Liver (tissue), 9 donors: ENCODE measurements around the gene LRRC74A. TPM values are rescaled to one million over a fixed set of nuclear protein-coding genes. Genes with fewer than 3 reads are reported as not detected.

Experiments used
- DNase-seq: peaks from one replicate; pipeline ENCODE4 v3.0.0-alpha.2; 2017; ENCODE audit warnings: low spot score
- H3K27ac ChIP-seq, 2 donors: one replicate each; pipeline ENCODE4 v1.7.0; 2013; ENCODE audit warnings: inconsistent platforms in 2 of 2, low read length in 2 of 2, control low read depth in 1 of 2, low read depth in 1 of 2, mild to moderate bottlenecking in 1 of 2
- H3K27me3 ChIP-seq, 4 donors: one replicate each; pipeline versions ENCODE4 v1.6.1 to v1.7.0; 2013; ENCODE audit warnings: low read length in 3 of 4, inconsistent platforms in 1 of 4, mild to moderate bottlenecking in 1 of 4, moderate library complexity in 1 of 4; ENCODE audit not compliant: control insufficient read depth in 4 of 4, insufficient read depth in 4 of 4
- H3K36me3 ChIP-seq, 4 donors: one replicate each; pipeline versions ENCODE4 v1.6.1 to v1.7.0; 2013; ENCODE audit warnings: low read length in 3 of 4, mild to moderate bottlenecking in 3 of 4, low read depth in 1 of 4, moderate library complexity in 1 of 4; ENCODE audit not compliant: control insufficient read depth in 4 of 4, insufficient read depth in 3 of 4
- H3K4me1 ChIP-seq, 4 donors: one replicate each; pipeline versions ENCODE4 v1.6.1 to v1.7.0; 2013; ENCODE audit warnings: low read length in 3 of 4, mild to moderate bottlenecking in 3 of 4, moderate library complexity in 1 of 4; ENCODE audit not compliant: control insufficient read depth in 4 of 4, insufficient read depth in 4 of 4
- H3K4me3 ChIP-seq, 3 donors: one replicate each; pipeline versions ENCODE4 v1.6.1 to v1.7.0; 2013; ENCODE audit warnings: low read length in 3 of 3, control low read depth in 1 of 3, low read depth in 1 of 3, mild to moderate bottlenecking in 1 of 3
- H3K9ac ChIP-seq, 2 donors: one replicate each; pipeline ENCODE4 v1.7.0; 2013; ENCODE audit warnings: low read length in 2 of 2, mild to moderate bottlenecking in 2 of 2, moderate library complexity in 2 of 2, control low read depth in 1 of 2, low read depth in 1 of 2
- H3K9me3 ChIP-seq, 4 donors: one replicate each; pipeline versions ENCODE4 v1.6.1 to v1.7.0; 2013; ENCODE audit warnings: low read length in 3 of 4; ENCODE audit not compliant: control insufficient read depth in 4 of 4
- EGR1 ChIP-seq, 2 donors: IDR thresholded peaks; 2 replicates each; pipeline ENCODE4 v1.6.1; 2016 to 2018; ENCODE audit warnings: antibody characterized with exemption in 2 of 2, low read depth in 2 of 2
- FOXA1 ChIP-seq: IDR thresholded peaks from 2 replicates; pipeline ENCODE4 v1.6.1; 2016; ENCODE audit warnings: antibody characterized with exemption
- FOXA2 ChIP-seq: IDR thresholded peaks from 2 replicates; pipeline ENCODE4 v1.6.1; 2016; ENCODE audit warnings: antibody characterized with exemption
- GABPA ChIP-seq, 2 donors: IDR thresholded peaks in 1 of 2; conservative IDR thresholded peaks in 1 of 2; 2 replicates each; pipeline ENCODE4 v1.6.1; 2016; ENCODE audit warnings: antibody characterized with exemption in 2 of 2, mild to moderate bottlenecking in 1 of 2, moderate library complexity in 1 of 2
- HNF4A ChIP-seq, 2 donors: conservative IDR thresholded peaks; 2 replicates each; pipeline ENCODE4 v1.6.1; 2016; ENCODE audit warnings: antibody characterized with exemption in 2 of 2, mild to moderate bottlenecking in 2 of 2
- HNF4G ChIP-seq: IDR thresholded peaks from 2 replicates; pipeline ENCODE4 v1.6.1; 2016; ENCODE audit warnings: antibody characterized with exemption
- JUND ChIP-seq, 2 donors: IDR thresholded peaks; 2 replicates each; pipeline ENCODE4 v1.6.1; 2016; ENCODE audit warnings: antibody characterized with exemption in 2 of 2
- NR2F2 ChIP-seq: IDR thresholded peaks from 2 replicates; pipeline ENCODE4 v1.6.1; 2016; ENCODE audit warnings: antibody characterized with exemption
- RAD21 ChIP-seq, 2 donors: IDR thresholded peaks; 2 replicates each; pipeline ENCODE4 v1.6.1; 2016; ENCODE audit warnings: antibody characterized with exemption in 2 of 2, mild to moderate bottlenecking in 2 of 2
- RXRA ChIP-seq, 2 donors: IDR thresholded peaks; 2 replicates each; pipeline ENCODE4 v1.6.1; 2017 to 2018; ENCODE audit warnings: antibody characterized with exemption in 2 of 2, mild to moderate bottlenecking in 1 of 2
- SP1 ChIP-seq: IDR thresholded peaks from 2 replicates; pipeline ENCODE4 v1.6.1; 2018; ENCODE audit warnings: antibody characterized with exemption, mild to moderate bottlenecking
- TAF1 ChIP-seq: conservative IDR thresholded peaks from 2 replicates; pipeline ENCODE4 v1.6.1; 2016; ENCODE audit warnings: antibody characterized with exemption, mild to moderate bottlenecking
- YY1 ChIP-seq: IDR thresholded peaks from 2 replicates; pipeline ENCODE4 v1.6.1; 2016; ENCODE audit warnings: antibody characterized with exemption, mild to moderate bottlenecking
- WGBS: extraction: QIAGEN DNeasy Blood & Tissue Kit; methylation state at CpG from one replicate; pipeline ENCODE4 v1.1.7; 2013; 5-methylcytosine and 5-hydroxymethylcytosine counted together
- polyA plus RNA-seq, 2 donors: library from polyadenylated mRNA; stranded (reverse) in 1 of 2; unstranded in 1 of 2; fragments of 200-250 nt in 1 of 2; fragments of >200 nt in 1 of 2; fragmentation: Nextera tagmentation in 1 of 2; extraction: Ambion mirVana in 1 of 2; gene quantifications; one replicate each; pipeline versions ENCODE4 v1.2.1 to v1.2.3, GENCODE V29; 2013 to 2015
- total RNA-seq, 2 donors: library from RNA; depleted of rRNA; stranded (reverse); fragments of >200 nt; gene quantifications; one replicate each; pipeline ENCODE4 v1.2.3, GENCODE V29; 2014
- TF ChIP-seq, protein P1 (sequence below): IDR thresholded peaks from 2 replicates; pipeline ENCODE4 v1.6.1; 2016; ENCODE audit warnings: antibody characterized with exemption
- TF ChIP-seq, protein P2 (sequence below): IDR thresholded peaks from 2 replicates; pipeline ENCODE4 v1.6.1; 2016; ENCODE audit warnings: antibody characterized with exemption
- TF ChIP-seq, protein P3 (sequence below): IDR thresholded peaks from 2 replicates; pipeline ENCODE4 v1.6.1; 2016; ENCODE audit warnings: antibody characterized with exemption, mild to moderate bottlenecking
- TF ChIP-seq, protein P4 (sequence below): IDR thresholded peaks from 2 replicates; pipeline ENCODE4 v1.6.1; 2016; ENCODE audit warnings: antibody characterized with exemption
- TF ChIP-seq, protein P5 (sequence below): fragments of 150-350 bp; IDR thresholded peaks from 2 replicates; pipeline ENCODE4 v1.5.1; 2017; ENCODE audit warnings: improper control_type of control experiment, low read depth, low read length; ENCODE audit not compliant: missing input control
- donor health status: healthy.
- donor health status: healthy.
- donor health status: healthy.
- donor health status: healthy.
- donor health status: healthy.

LRRC74A gene
- total and polyA plus RNA-seq, 4 donors, result not detected

DNA sequence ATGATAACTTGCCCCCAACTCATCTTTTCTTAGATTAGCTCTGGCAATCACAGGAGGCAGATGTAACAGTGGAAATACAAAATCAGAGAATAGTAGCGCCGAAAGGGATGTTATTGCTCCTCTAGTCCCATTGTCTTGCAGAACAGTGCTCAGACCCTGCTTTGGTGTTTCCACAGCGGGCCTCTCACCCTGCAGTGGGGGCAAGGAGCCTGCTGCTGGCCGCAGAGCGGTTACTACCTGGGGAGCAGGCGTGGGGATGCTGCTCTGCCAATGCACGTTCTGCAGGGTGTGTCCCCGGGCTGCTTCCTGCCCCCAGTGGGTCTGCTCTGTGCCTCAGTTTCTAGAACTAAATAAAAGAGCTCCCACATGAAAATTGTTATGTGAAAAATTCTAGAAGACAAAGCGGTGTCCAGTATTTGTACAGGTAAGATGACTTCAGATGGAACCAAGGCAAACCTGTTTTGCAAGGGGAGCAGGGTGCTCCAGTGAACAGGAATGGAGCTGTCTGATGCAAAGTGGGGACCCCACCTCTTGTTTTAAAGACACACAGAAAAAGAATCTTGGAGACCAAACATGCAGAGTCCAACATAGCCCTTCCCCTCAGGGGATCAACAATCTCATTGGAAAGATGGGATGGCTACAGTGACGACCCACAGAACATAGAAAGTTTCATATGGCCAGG is 35.5 kb downstream of the LRRC74A start:
- H3K4me1 ChIP-seq, result no peaks in the 10 kb centered on the region
- no peaks in the 10 kb centered on the region for H3K9me3 ChIP-seq
- no peak overlapping the region for H3K9ac ChIP-seq
- H3K27me3 ChIP-seq, result no peaks in the 10 kb centered on the region
- H3K4me3 ChIP-seq, result no peak overlapping the region
- no peaks in the 10 kb centered on the region for H3K36me3 ChIP-seq
- no peak for DNase-seq
- WGBS, result 80% methylated on average over 10 of the region's 10 CpGs
- H3K27ac ChIP-seq, result no peak overlapping the region
- TF ChIP-seq EGR1 (IDR thresholded peaks at IDR 0.05; ENCODE audit: low read depth in 2 of 2), result no peak
- TF ChIP-seq NR2F2, result no peak
- no peak for TF ChIP-seq RAD21 (IDR thresholded peaks at IDR 0.05)
- TF ChIP-seq, protein P1, sequence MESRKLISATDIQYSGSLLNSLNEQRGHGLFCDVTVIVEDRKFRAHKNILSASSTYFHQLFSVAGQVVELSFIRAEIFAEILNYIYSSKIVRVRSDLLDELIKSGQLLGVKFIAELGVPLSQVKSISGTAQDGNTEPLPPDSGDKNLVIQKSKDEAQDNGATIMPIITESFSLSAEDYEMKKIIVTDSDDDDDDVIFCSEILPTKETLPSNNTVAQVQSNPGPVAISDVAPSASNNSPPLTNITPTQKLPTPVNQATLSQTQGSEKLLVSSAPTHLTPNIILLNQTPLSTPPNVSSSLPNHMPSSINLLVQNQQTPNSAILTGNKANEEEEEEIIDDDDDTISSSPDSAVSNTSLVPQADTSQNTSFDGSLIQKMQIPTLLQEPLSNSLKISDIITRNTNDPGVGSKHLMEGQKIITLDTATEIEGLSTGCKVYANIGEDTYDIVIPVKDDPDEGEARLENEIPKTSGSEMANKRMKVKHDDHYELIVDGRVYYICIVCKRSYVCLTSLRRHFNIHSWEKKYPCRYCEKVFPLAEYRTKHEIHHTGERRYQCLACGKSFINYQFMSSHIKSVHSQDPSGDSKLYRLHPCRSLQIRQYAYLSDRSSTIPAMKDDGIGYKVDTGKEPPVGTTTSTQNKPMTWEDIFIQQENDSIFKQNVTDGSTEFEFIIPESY, result no peak
- no peak for TF ChIP-seq YY1
- TF ChIP-seq, protein P2, sequence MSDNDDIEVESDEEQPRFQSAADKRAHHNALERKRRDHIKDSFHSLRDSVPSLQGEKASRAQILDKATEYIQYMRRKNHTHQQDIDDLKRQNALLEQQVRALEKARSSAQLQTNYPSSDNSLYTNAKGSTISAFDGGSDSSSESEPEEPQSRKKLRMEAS, result no peak
- no peak for TF ChIP-seq FOXA2
- TF ChIP-seq JUND (IDR thresholded peaks at IDR 0.05), result no peak
- TF ChIP-seq GABPA (IDR thresholded peaks at IDR 0.05 in 1 of 2, conservative IDR thresholded peaks at IDR 0.05 in 1 of 2), result no peak
- no peak for TF ChIP-seq FOXA1
- TF ChIP-seq HNF4G, result no peak
- no peak for TF ChIP-seq TAF1

DNA sequence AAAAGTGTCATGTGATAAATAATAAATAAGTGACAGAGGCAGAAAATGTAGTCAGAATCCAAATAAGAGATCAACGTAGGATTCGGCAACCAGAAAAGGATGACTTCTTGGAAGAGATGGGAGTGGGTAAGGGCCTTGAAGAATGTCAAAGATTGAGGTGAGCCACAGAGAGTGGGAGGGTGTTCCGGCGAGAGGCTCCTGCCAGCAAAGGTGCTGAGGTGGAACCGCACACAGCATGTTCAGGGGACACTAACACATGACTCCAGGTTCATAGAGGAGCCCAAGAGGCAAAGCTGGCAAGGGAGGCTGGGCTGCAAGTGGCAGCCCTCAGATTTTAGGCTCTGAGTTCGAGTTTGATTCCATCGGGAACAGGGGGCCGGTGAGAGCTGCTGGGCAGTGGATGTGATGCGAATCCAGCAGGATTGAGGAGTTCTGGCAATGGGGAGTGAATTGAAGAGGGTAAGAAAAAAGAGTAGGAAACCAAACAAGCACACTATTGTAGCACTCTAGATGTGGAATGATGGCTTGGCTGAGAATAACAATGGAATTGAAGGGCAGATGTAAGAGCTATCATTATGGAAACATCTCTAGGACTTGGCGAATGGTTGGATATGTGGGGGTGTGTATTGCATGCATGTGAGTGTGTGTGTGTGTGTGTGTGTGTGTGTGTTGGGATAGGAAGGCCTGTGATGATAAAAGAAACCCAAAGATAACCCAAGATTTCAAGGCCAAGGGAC is 36.5 kb downstream of the LRRC74A start:
- no peak overlapping the region for H3K27ac ChIP-seq
- H3K4me3 ChIP-seq, result no peak overlapping the region
- no peak overlapping the region for H3K9ac ChIP-seq
- no peaks in the 10 kb centered on the region for H3K27me3 ChIP-seq
- DNase-seq, result no peak
- no peaks in the 10 kb centered on the region for H3K9me3 ChIP-seq
- WGBS, result 83% methylated on average over 10 of the region's 10 CpGs
- no peaks in the 10 kb centered on the region for H3K36me3 ChIP-seq
- TF ChIP-seq TAF1 (no peak), HNF4A (conservative IDR thresholded peaks at IDR 0.05) (no peak), RAD21 (IDR thresholded peaks at IDR 0.05) (no peak), FOXA2 (no peak), FOXA1 (no peak), RXRA (IDR thresholded peaks at IDR 0.05) (no peak), NR2F2 (no peak), YY1 (no peak), EGR1 (IDR thresholded peaks at IDR 0.05; ENCODE audit: low read depth in 2 of 2) (no peak), GABPA (IDR thresholded peaks at IDR 0.05 in 1 of 2, conservative IDR thresholded peaks at IDR 0.05 in 1 of 2) (no peak), HNF4G (no peak), JUND (IDR thresholded peaks at IDR 0.05) (no peak), SP1 (no peak)
- TF ChIP-seq, protein P1, result no peak
- TF ChIP-seq, protein P3, sequence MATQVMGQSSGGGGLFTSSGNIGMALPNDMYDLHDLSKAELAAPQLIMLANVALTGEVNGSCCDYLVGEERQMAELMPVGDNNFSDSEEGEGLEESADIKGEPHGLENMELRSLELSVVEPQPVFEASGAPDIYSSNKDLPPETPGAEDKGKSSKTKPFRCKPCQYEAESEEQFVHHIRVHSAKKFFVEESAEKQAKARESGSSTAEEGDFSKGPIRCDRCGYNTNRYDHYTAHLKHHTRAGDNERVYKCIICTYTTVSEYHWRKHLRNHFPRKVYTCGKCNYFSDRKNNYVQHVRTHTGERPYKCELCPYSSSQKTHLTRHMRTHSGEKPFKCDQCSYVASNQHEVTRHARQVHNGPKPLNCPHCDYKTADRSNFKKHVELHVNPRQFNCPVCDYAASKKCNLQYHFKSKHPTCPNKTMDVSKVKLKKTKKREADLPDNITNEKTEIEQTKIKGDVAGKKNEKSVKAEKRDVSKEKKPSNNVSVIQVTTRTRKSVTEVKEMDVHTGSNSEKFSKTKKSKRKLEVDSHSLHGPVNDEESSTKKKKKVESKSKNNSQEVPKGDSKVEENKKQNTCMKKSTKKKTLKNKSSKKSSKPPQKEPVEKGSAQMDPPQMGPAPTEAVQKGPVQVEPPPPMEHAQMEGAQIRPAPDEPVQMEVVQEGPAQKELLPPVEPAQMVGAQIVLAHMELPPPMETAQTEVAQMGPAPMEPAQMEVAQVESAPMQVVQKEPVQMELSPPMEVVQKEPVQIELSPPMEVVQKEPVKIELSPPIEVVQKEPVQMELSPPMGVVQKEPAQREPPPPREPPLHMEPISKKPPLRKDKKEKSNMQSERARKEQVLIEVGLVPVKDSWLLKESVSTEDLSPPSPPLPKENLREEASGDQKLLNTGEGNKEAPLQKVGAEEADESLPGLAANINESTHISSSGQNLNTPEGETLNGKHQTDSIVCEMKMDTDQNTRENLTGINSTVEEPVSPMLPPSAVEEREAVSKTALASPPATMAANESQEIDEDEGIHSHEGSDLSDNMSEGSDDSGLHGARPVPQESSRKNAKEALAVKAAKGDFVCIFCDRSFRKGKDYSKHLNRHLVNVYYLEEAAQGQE, result no peak
- TF ChIP-seq, protein P4, sequence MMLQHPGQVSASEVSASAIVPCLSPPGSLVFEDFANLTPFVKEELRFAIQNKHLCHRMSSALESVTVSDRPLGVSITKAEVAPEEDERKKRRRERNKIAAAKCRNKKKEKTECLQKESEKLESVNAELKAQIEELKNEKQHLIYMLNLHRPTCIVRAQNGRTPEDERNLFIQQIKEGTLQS, result no peak
- TF ChIP-seq, protein P2, result no peak
- TF ChIP-seq, protein P5, sequence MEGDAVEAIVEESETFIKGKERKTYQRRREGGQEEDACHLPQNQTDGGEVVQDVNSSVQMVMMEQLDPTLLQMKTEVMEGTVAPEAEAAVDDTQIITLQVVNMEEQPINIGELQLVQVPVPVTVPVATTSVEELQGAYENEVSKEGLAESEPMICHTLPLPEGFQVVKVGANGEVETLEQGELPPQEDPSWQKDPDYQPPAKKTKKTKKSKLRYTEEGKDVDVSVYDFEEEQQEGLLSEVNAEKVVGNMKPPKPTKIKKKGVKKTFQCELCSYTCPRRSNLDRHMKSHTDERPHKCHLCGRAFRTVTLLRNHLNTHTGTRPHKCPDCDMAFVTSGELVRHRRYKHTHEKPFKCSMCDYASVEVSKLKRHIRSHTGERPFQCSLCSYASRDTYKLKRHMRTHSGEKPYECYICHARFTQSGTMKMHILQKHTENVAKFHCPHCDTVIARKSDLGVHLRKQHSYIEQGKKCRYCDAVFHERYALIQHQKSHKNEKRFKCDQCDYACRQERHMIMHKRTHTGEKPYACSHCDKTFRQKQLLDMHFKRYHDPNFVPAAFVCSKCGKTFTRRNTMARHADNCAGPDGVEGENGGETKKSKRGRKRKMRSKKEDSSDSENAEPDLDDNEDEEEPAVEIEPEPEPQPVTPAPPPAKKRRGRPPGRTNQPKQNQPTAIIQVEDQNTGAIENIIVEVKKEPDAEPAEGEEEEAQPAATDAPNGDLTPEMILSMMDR, result no peak
- H3K4me1 ChIP-seq, result peaks cover 0 to 3% (median under 1%) of the 10 kb centered on the region in 4 donors
